T-helper 1 cell treated with Interleukin-12 subunit alpha and Interleukin-12 subunit beta and Interleukin-4 antibody, amounts not matched to agents 30 μg/mL and 1 μg/mL, for 36 hours (primary cell): ENCODE results near the gene UNC13B.

ENCODE experiments used
- H3K27ac Mint-ChIP-seq: one replicate; pipeline ENCODE4 v1.8.0; 2021; ENCODE audit warnings: mild to moderate bottlenecking, mixed read lengths
- H3K27me3 Mint-ChIP-seq: one replicate; pipeline ENCODE4 v1.8.0; 2021; ENCODE audit warnings: low read depth, mixed read lengths
- H3K36me3 Mint-ChIP-seq: one replicate; pipeline ENCODE4 v1.8.0; 2021; ENCODE audit warnings: low read depth, mixed read lengths
- H3K4me1 Mint-ChIP-seq: one replicate; pipeline ENCODE4 v1.8.0; 2021; ENCODE audit warnings: low read depth, mixed read lengths
- H3K4me3 Mint-ChIP-seq: one replicate; pipeline ENCODE4 v1.8.0; 2021; ENCODE audit warnings: mild to moderate bottlenecking, moderate library complexity, mixed read lengths
- H3K9me3 Mint-ChIP-seq: one replicate; pipeline ENCODE4 v1.8.0; 2021; ENCODE audit warnings: mixed read lengths

Gene UNC13B

DNA sequence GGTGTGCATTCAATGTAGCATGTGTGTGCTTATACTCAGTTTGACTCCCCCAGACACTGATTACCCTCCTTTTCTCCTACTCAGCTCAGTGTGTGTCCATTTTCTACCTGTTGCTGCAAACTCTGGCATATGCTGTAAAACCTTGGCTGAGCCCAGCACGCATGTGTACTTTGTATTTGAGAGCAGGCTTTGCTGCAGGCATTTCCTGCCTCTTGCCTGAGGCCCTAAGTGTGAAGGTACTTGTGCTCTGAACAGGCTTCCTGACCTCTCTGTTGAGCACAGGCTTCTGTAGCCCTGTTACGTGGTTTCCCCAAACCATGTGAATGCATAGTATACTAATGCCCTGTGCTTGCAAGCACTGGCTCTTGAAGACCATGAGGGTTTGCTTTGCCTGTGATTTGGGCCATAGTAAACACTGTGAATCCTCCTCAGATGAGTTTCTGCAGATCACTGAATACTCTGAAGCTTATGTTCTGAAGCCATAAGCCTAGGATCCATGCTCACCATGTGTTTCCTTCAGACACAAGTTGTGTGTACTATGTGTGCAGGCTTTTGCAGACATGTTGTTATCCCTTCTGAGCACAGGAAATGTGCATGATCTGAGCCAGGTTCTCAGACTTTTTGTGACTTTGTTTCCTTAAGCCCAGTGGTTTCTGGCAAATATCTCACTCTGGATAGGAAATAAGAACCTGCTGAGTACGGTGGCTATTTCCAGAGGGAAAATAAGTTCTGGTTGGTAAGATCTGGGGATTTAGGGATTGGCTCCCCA lies 203.2 kb downstream of the UNC13B start:
- Mint-ChIP-seq H3K27ac (no peak overlapping the region), H3K4me1 (no peaks in the 10 kb centered on the region), H3K9me3 (no peaks in the 10 kb centered on the region), H3K4me3 (no peak overlapping the region), H3K36me3 (no peaks in the 10 kb centered on the region), H3K27me3 (no peaks in the 10 kb centered on the region)

DNA sequence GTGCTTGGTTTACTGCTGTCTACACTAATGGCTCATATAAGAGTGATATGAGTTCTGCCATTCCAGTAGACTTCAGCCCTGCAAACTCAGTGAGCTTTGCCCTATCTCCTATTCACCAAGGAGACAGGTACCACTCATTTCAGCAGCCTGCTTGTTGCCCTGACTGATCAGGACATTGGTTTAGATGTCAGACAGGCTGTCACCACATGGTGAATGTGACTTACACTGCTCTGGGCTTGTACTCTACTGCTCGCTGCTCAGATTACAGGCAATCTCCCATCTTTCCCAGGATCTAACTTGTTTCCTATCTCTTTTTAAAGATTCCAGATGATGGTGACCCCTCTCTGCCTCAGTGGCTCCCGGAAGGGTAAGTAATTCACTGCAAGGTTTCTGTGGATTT lies 204.8 kb downstream of the UNC13B start:
- Mint-ChIP-seq H3K27me3 (no peaks in the 10 kb centered on the region), H3K27ac (no peak overlapping the region), H3K36me3 (no peaks in the 10 kb centered on the region), H3K9me3 (no peaks in the 10 kb centered on the region), H3K4me3 (no peak overlapping the region), H3K4me1 (no peaks in the 10 kb centered on the region)

DNA sequence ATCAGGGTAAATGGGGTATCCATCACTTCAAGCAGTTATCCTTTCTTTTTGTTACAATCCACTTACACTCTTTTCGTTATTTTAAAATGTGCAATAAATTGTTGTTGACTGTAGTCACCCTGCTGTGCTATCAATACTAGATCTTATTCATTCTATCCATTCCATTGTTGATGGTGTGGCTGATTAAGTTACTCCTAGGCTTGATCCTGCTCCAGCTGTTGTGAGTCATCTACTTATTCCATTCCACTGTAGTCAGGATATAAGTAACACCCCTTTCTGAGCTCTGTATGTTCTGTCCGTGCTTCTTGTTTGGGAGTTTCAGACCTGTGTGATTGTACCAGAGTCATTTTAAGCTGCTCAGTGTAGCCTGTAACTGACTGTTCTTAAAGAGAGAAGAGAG lies 205.6 kb downstream of the UNC13B start:
- Mint-ChIP-seq H3K27me3 (no peaks in the 10 kb centered on the region), H3K9me3 (no peaks in the 10 kb centered on the region), H3K27ac (no peak overlapping the region)

DNA sequence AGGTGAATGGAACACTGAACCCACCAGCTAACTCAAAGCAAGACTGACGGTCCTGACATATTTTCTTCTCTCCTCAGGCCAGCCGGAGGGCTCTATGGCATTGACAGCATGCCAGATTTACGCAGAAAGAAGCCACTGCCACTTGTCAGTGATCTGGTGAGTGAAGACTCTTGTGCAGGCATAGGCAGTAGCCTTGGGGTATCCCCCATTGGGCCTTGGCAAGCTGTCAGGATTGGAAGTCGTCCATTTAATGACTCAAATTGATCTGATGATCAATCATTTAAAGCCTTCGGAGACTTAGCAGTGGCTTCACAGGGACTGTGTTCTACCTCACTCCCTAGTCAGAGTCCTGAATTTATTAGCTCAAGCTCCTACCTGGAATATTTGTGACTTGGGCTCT lies 208.4 kb downstream of the UNC13B start:
- Mint-ChIP-seq H3K4me3 (no peak overlapping the region), H3K27me3 (no peaks in the 10 kb centered on the region), H3K27ac (no peak overlapping the region), H3K36me3 (no peaks in the 10 kb centered on the region), H3K4me1 (no peaks in the 10 kb centered on the region), H3K9me3 (no peaks in the 10 kb centered on the region)

More for the DNA sequence above, 205.6 kb downstream of the UNC13B start:
- Mint-ChIP-seq H3K36me3 (no peaks in the 10 kb centered on the region), H3K4me3 (no peak overlapping the region), H3K4me1 (no peaks in the 10 kb centered on the region)

DNA sequence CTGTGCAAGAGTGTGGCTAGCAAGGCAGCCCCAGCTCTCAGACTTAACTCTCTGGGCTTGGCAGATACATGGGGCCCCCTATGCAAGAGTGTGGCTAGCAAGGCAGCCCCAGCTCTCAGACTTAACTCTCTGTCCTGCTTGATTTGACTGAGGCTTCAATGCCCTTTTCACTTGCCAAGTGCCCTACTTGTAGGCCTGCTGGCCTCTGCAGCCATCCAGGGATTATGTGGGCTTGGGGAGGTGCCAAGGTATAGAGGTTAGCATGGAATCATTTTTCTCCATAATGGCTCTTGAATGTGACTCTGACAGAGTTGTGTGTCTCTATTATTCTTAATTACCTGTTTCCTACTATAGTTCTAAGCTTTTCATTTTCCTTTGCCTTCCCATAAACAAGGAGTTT lies 212.6 kb downstream of the UNC13B start:
- Mint-ChIP-seq H3K36me3 (no peaks in the 10 kb centered on the region), H3K4me3 (no peak overlapping the region), H3K4me1 (no peaks in the 10 kb centered on the region), H3K27ac (no peak overlapping the region), H3K27me3 (no peaks in the 10 kb centered on the region), H3K9me3 (no peaks in the 10 kb centered on the region)

DNA sequence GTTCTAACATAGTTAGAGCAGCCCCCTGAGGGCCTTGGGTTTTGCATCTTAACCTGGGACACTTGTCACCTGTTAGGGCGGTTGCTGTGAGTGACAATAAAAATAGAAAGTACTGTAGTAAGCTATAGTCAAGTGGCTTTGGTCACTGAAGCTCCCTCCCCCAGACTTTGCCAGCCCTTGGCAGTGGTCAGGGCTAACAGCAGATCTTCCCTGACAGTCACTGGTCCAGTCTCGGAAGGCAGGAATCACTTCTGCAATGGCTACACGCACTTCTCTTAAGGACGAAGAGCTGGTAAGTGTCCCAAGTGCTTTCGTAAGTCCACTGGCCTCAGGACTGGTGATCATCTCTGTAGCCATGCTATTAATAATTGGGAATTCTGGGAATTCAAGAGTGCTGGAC lies 213.1 kb downstream of the UNC13B start:
- no peak overlapping the region for H3K27ac Mint-ChIP-seq
- H3K27me3 Mint-ChIP-seq, result no peaks in the 10 kb centered on the region
- H3K9me3 Mint-ChIP-seq, result no peaks in the 10 kb centered on the region
- no peaks in the 10 kb centered on the region for H3K4me1 Mint-ChIP-seq
- H3K36me3 Mint-ChIP-seq, result no peaks in the 10 kb centered on the region
- no peak overlapping the region for H3K4me3 Mint-ChIP-seq

DNA sequence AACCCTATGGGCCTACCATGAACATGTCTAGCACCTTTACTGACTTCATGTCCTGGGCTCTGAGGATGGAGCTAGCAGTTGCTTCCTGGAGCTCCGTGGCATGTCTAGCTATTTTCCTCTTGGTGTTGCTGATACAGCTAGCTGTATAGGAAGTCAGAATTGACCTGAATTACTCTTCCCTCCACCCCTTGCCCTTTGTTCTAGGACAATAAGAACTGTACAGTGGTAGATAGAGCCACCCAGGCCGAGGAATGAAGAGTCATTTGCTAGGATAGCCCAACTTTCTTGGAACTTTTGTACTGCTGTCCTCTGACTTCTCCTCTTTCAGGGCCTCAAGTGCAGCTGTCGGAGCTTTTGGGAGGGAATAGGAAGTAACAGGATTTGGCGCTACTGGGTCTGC lies 218.2 kb downstream of the UNC13B start:
- Mint-ChIP-seq H3K36me3 (no peaks in the 10 kb centered on the region), H3K27ac (no peak overlapping the region), H3K4me3 (no peak overlapping the region), H3K27me3 (peaks cover under 1% of the 10 kb centered on the region), H3K9me3 (no peaks in the 10 kb centered on the region), H3K4me1 (no peaks in the 10 kb centered on the region)

DNA sequence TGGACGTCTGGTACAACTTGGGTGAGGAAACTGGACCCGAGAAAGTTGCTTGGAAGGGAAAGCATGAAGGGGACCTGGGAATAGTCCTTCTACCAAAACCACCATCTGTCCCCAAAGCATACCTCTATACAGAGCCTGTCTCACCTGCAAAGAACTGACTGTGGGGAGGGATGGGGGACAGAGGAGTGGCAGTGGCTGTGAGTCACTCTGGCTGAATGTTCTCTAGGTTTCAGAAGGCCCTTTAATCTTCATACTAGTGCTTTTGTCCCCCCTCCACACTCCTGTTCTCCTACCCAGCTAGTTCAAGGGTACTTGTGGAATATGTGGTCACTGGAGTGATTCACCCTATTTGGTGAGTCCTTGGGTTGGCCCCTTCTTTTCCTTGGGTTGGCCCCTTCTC lies 218.8 kb downstream of the UNC13B start:
- H3K4me3 Mint-ChIP-seq, result no peak overlapping the region
- peaks cover 3% of the 10 kb centered on the region for H3K27me3 Mint-ChIP-seq
- no peak overlapping the region for H3K27ac Mint-ChIP-seq
- H3K36me3 Mint-ChIP-seq, result no peaks in the 10 kb centered on the region
- no peaks in the 10 kb centered on the region for H3K4me1 Mint-ChIP-seq
- no peaks in the 10 kb centered on the region for H3K9me3 Mint-ChIP-seq

DNA sequence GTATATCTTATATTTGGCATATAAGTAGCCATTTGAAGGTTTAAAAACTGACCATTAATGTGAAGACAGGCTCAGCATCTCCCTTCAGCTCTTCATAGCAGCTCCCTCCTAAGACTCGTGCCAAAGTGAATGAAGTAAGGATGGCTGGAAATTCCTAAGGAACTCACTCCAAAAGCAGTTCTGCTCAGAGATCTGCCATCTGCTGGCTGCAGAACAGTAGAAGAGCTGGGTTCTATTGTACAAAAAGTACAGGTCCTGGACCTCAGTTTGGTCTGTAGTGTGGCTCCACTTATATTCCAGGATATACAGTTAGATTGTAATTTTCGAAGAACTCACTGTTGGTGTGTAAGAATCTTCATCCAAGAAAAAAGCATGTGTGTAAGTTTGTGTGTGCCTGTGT lies 223.2 kb downstream of the UNC13B start:
- H3K27me3 Mint-ChIP-seq, result peaks cover 3% of the 10 kb centered on the region

DNA sequence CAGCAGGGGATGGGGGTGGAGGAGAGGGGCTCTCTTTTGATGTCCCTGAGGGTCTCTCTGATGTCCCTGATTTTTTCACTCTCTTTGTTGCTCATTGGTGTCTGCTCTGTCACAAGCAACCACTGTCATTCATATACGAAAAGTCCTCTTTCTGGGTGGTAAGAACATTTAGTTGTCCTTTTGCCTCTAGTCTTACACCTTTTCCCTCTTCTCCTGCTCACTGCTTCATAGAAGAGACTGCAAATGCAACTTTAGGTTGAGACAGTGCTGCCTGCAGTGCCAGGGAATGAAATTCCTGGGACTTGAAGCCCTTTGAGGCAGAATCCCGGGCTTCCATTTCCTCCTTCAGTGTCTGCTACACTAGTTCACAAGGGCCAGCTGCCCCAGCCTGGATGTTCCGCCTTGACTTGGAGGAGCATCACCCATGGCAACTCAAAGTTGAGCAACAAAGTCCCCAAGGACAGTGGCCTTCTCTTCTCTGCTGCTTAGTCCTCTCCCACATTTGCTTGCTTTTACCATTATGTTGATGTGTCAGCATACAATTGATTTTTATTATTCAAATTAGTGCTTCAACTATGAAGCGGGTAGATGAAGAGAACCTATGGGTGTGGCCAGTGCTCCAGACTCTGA lies 233.4 kb downstream of the UNC13B start:
- no peaks in the 10 kb centered on the region for H3K27me3 Mint-ChIP-seq
- no peak overlapping the region for H3K27ac Mint-ChIP-seq
- peaks cover 4% of the 10 kb centered on the region for H3K4me1 Mint-ChIP-seq
- no peaks in the 10 kb centered on the region for H3K36me3 Mint-ChIP-seq
- no peaks in the 10 kb centered on the region for H3K9me3 Mint-ChIP-seq
- no peak overlapping the region for H3K4me3 Mint-ChIP-seq

More for the DNA sequence above, 223.2 kb downstream of the UNC13B start:
- H3K9me3 Mint-ChIP-seq, result no peaks in the 10 kb centered on the region
- H3K27ac Mint-ChIP-seq, result no peak overlapping the region
- no peak overlapping the region for H3K4me3 Mint-ChIP-seq
- H3K36me3 Mint-ChIP-seq, result no peaks in the 10 kb centered on the region
- H3K4me1 Mint-ChIP-seq, result no peaks in the 10 kb centered on the region

DNA sequence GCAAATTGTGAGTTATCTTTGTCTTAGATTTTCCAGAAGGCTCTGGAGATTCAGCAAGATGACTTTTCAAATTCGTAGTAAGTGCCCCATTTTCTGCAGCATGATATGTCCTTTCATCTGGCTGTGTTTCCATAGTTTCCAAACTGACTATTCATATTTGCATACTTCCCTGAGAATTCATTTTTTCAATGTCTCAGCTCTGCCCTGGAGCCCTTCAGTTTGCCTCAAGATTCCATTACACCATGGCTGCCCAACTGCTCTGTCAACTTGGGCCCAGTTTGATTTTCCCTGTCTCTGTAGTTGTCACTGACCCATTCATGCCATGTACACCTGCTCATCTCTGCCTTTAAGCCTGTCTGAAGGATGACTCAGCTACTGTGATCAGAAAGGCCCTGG lies 233.9 kb downstream of the UNC13B start:
- Mint-ChIP-seq H3K27ac (no peak overlapping the region), H3K9me3 (no peaks in the 10 kb centered on the region), H3K27me3 (no peaks in the 10 kb centered on the region), H3K4me1 (peaks cover 4% of the 10 kb centered on the region), H3K4me3 (no peak overlapping the region), H3K36me3 (no peaks in the 10 kb centered on the region)

DNA sequence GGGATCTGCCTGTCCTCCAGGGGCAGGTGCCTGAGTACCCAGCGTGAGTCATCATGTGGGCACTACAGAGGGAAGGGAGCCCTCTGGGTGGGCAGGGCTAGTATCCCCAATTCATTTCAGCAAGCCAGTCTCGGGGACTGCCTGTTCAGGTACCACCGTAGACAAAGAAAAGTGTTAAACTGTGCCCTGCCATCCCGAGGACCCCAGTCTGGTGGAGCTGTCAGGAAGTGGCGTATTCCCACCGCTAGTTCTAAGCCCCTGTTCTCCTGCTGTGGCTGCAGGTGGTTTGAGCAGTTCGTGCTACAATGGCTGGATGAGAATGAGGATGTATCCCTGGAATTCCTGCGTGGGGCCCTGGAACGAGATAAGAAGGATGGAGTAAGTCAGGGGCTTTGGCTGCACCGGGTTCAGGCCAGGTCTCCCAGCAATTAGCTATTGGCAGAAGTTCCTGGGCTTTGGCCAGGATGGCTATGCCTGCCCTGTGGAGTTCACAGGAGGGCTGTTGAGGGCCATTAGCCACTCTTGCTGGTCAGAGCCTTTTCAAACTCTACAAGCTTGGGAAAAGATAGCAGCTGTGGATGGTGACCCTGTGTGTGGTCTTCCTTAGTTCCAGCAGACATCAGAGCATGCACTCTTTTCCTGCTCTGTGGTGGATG lies 234.9 kb downstream of the UNC13B start:
- Mint-ChIP-seq H3K9me3 (no peaks in the 10 kb centered on the region), H3K4me1 (peaks cover 4% of the 10 kb centered on the region), H3K27me3 (no peaks in the 10 kb centered on the region), H3K27ac (no peak overlapping the region), H3K4me3 (no peak overlapping the region), H3K36me3 (no peaks in the 10 kb centered on the region)

DNA sequence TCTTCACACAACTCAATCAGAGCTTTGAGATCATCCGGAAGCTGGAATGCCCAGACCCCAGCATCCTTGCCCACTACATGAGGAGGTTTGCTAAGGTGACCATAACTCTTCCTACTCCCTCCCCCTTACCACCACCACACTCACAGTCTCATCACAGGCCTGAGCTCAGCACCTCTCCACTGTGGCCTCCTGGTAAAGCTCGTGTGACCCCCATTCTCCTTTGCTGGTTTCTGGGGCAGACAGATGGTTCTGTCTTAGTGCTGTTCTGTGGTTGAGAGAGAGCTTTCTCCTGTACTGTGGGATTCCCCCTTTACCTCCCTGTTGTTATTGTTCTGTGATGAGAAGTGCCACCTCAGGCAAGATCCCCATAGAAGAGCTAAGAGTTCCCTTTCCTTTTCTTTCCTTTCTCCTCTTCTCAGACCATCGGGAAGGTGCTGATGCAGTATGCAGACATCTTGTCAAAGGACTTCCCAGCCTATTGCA lies 235.4 kb downstream of the UNC13B start:
- Mint-ChIP-seq H3K4me1 (peaks cover 4% of the 10 kb centered on the region), H3K27me3 (no peaks in the 10 kb centered on the region), H3K27ac (no peak overlapping the region), H3K36me3 (no peaks in the 10 kb centered on the region), H3K4me3 (no peak overlapping the region), H3K9me3 (no peaks in the 10 kb centered on the region)

DNA sequence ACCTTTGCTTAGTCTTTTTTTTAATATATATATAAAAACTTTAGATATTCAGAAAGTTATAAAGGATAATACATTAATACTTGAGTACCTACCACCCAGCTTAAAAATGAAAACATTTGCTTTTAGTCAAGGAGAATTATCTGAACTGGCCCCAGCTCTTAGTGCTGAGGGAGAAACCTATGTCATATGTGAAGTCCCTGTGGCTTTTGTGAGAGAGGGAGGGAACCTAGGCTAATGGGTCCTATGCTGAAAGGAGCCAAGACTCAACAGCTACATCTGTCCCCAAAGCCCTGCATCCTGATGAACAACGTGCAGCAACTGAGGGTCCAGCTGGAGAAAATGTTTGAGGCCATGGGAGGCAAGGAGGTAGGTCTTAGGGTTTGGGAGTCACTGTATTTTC lies 236.1 kb downstream of the UNC13B start:
- no peaks in the 10 kb centered on the region for H3K36me3 Mint-ChIP-seq
- H3K27ac Mint-ChIP-seq, result no peak overlapping the region
- no peaks in the 10 kb centered on the region for H3K27me3 Mint-ChIP-seq
- no peak overlapping the region for H3K4me3 Mint-ChIP-seq
- no peaks in the 10 kb centered on the region for H3K9me3 Mint-ChIP-seq
- H3K4me1 Mint-ChIP-seq, result peaks cover 4% of the 10 kb centered on the region
